GM23338 (cell line): ENCODE data around the gene RPL37A. TPM values are rescaled to one million over a fixed set of nuclear protein-coding genes. Genes with fewer than 3 reads are reported as not detected.

Experiments used
- ATAC-seq: fragments of 200-7000 bp; cut with Tn5 transposase; 3 replicates; pipeline ENCODE4 v1.9.1; 2020
- DNase-seq: peaks from one replicate; pipeline ENCODE4 v3.0.0-alpha.2; 2015; ENCODE audit warnings: low spot score
- H2AFZ ChIP-seq: fragments of 200-600 bp; sonication (generic); 2 replicates; pipeline ENCODE4 v1.8.0; 2016; ENCODE audit warnings: antibody characterized with exemption, mild to moderate bottlenecking, moderate library complexity
- H3F3A ChIP-seq: fragments of 200-600 bp; sonication (generic); replicated peaks from 2 replicates; pipeline ENCODE4 v1.8.0; 2017; ENCODE audit warnings: antibody characterized with exemption, mixed run types, low read depth
- H3K27ac ChIP-seq: fragments of 200-600 bp; sonication (generic); 2 replicates; pipeline ENCODE4 v1.6.1; 2016; ENCODE audit warnings: low read depth
- H3K27me3 ChIP-seq: fragments of 200-600 bp; sonication (generic); 2 replicates; pipeline ENCODE4 v1.8.0; 2016; ENCODE audit warnings: mild to moderate bottlenecking, mixed run types, moderate library complexity; ENCODE audit not compliant: insufficient read depth
- H3K36me3 ChIP-seq: fragments of 200-600 bp; sonication (generic); 2 replicates; pipeline ENCODE4 v1.8.0; 2016; ENCODE audit warnings: mild to moderate bottlenecking; ENCODE audit not compliant: insufficient read depth
- H3K4me1 ChIP-seq: fragments of 200-600 bp; sonication (generic); 2 replicates; pipeline ENCODE4 v1.8.0; 2016; ENCODE audit warnings: mild to moderate bottlenecking, moderate library complexity; ENCODE audit not compliant: insufficient read depth
- H3K4me2 ChIP-seq: fragments of 200-600 bp; sonication (generic); 2 replicates; pipeline ENCODE4 v1.7.1; 2017; ENCODE audit warnings: mixed run types
- H3K4me3 ChIP-seq: fragments of 200-600 bp; sonication (generic); 2 replicates; pipeline ENCODE4 v1.6.1; 2016; ENCODE audit warnings: mixed run types
- H3K79me2 ChIP-seq: fragments of 200-600 bp; sonication (generic); replicated peaks from 2 replicates; pipeline ENCODE4 v1.8.0; 2017; ENCODE audit warnings: mild to moderate bottlenecking; ENCODE audit not compliant: insufficient read depth
- H3K9me2 ChIP-seq: fragments of 200-600 bp; sonication (generic); 2 replicates; pipeline ENCODE4 v1.8.0; 2017; ENCODE audit not compliant: insufficient read depth
- H4K20me1 ChIP-seq: fragments of 200-600 bp; sonication (generic); replicated peaks from 2 replicates; pipeline ENCODE4 v1.8.0; 2017; ENCODE audit warnings: mild to moderate bottlenecking; ENCODE audit not compliant: insufficient read depth
- H3K27ac Mint-ChIP-seq: 2 replicates; pipeline ENCODE4 v1.8.0; 2020; ENCODE audit warnings: inconsistent platforms, mild to moderate bottlenecking, moderate library complexity, mixed read lengths
- H3K27me3 Mint-ChIP-seq: 3 replicates; pipeline ENCODE4 v1.8.0; 2022; ENCODE audit warnings: low read depth, mild to moderate bottlenecking, moderate library complexity, mixed read lengths, inconsistent platforms; ENCODE audit not compliant: insufficient read depth, poor library complexity
- H3K36me3 Mint-ChIP-seq: 3 replicates; pipeline ENCODE4 v1.8.0; 2021; ENCODE audit warnings: low read depth, mild to moderate bottlenecking, inconsistent platforms, moderate library complexity, mixed read lengths
- H3K4me1 Mint-ChIP-seq: 3 replicates; pipeline ENCODE4 v1.8.0; 2020; ENCODE audit warnings: mild to moderate bottlenecking, inconsistent platforms, mixed read lengths
- H3K4me3 Mint-ChIP-seq: 3 replicates; pipeline ENCODE4 v1.8.0; 2021; ENCODE audit warnings: moderate library complexity, mild to moderate bottlenecking, inconsistent platforms, mixed read lengths
- H3K9me3 Mint-ChIP-seq: 3 replicates; pipeline ENCODE4 v1.8.0; 2020; ENCODE audit warnings: moderate library complexity, mild to moderate bottlenecking, inconsistent platforms, mixed read lengths
- CREB1 ChIP-seq: fragments of 250-450 bp; sonication (Bioruptor Pico); IDR thresholded peaks from 2 replicates; pipeline ENCODE4 v1.5.0; 2020; ENCODE audit warnings: low read depth, mild to moderate bottlenecking, moderate library complexity
- EZH2 ChIP-seq: fragments of 200-600 bp; sonication (generic); IDR thresholded peaks from one replicate; pipeline ENCODE4 v1.8.0; 2017; ENCODE audit warnings: antibody characterized with exemption, mild to moderate bottlenecking, low read depth; ENCODE audit not compliant: unreplicated experiment
- EZH2phosphoT487 ChIP-seq: fragments of 200-600 bp; sonication (generic); IDR thresholded peaks from one replicate; pipeline ENCODE4 v1.8.1; 2018; ENCODE audit warnings: antibody characterized with exemption; ENCODE audit not compliant: unreplicated experiment
- JUNB ChIP-seq: IDR thresholded peaks from one replicate; pipeline ENCODE4 v1.6.1; 2016; ENCODE audit warnings: antibody characterized with exemption; ENCODE audit not compliant: unreplicated experiment
- NANOG ChIP-seq: IDR thresholded peaks from 2 replicates; pipeline ENCODE4 v1.6.1; 2016; ENCODE audit warnings: antibody characterized with exemption, borderline replicate concordance
- POLR2AphosphoS5 ChIP-seq: IDR thresholded peaks from 2 replicates; pipeline ENCODE4 v1.6.1; 2016; ENCODE audit warnings: antibody characterized with exemption, low read depth
- STAT1 ChIP-seq: IDR thresholded peaks from one replicate; pipeline ENCODE4 v1.6.1; 2016; ENCODE audit warnings: antibody characterized with exemption; ENCODE audit not compliant: unreplicated experiment
- ZNF114 ChIP-seq: fragments of 250-450 bp; sonication (Bioruptor Pico); IDR thresholded peaks from 2 replicates; pipeline ENCODE4 v1.5.0; 2020; ENCODE audit warnings: mild to moderate bottlenecking, moderate library complexity
- ZNF331 ChIP-seq: fragments of 250-450 bp; sonication (Bioruptor Pico); IDR thresholded peaks from 2 replicates; pipeline ENCODE4 v1.5.0; 2020; ENCODE audit warnings: low read depth, mild to moderate bottlenecking, moderate library complexity
- polyA plus RNA-seq: library from polyadenylated mRNA; unstranded; fragments of >200 nt; fragmentation: Nextera tagmentation; extraction: Ambion mirVana; gene quantifications from 2 replicates; pipeline ENCODE4 v1.2.1, GENCODE V29; 2016
- total RNA-seq: library from RNA; depleted of rRNA; stranded (reverse); fragments of >200 nt; shearing (Covaris generic); gene quantifications from 2 replicates; pipeline ENCODE4 v1.2.3, GENCODE V29; 2014
- TF ChIP-seq, protein P1 (sequence below): fragments of 250-450 bp; sonication (Bioruptor Pico); IDR thresholded peaks from 2 replicates; pipeline ENCODE4 v1.5.0; 2020; ENCODE audit warnings: mild to moderate bottlenecking, moderate library complexity
- TF ChIP-seq, protein P2 (sequence below): IDR thresholded peaks from one replicate; pipeline ENCODE4 v1.6.1; 2018; ENCODE audit warnings: antibody characterized with exemption; ENCODE audit not compliant: unreplicated experiment
- TF ChIP-seq, protein P3 (sequence below): IDR thresholded peaks from 2 replicates; pipeline ENCODE4 v1.6.1; 2016; ENCODE audit warnings: antibody characterized with exemption
- TF ChIP-seq, protein P4 (sequence below), 2 experiments: fragments of 200-600 bp in 1 of 2; sonication (generic) in 1 of 2; conservative IDR thresholded peaks; 2 replicates each; pipeline versions ENCODE4 v1.5.1 to v1.6.1; 2016 to 2017; ENCODE audit warnings: antibody characterized with exemption in 2 of 2, low read depth in 2 of 2, mild to moderate bottlenecking in 2 of 2, moderate library complexity in 1 of 2

The RPL37A gene
- total and polyA plus RNA-seq, 2 experiments from 2014 or later, result 1,118 to 5,036 TPM

DNA sequence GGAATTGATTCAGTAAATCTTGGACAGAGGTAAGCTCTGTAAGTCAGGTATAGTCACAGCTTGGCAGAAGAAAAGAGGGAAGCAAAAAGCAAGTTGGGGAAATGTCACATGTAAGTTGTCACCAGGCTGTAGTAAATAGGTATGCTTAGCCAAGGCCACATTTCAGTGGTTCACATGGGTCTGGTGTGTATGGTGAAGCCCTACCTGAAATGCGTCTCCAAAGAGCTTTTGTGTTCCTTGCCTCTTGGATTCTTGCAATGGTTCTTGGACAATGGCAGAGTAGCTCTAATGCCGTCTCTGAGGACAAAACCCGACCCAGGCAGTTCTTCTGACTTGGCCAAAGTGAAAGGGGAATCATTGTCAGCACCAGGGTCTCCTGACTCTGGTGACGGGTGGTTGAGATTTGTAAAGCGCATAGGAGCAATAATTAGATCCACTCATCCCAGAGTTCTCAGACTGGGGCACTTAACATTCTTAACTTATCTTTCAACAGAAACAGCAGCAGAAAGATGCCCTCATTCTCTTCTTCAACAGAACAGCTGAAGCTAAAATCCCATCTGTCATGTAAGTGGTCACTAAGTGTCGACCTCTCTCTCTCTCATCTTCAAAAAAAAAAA is 34.4 kb upstream of the RPL37A start:
- Histone ChIP-seq H3K4me3 (no peak overlapping the region), H3K79me2 (no peaks in the 10 kb centered on the region), H3K36me3 (no peaks in the 10 kb centered on the region), H3K9me2 (no peaks in the 10 kb centered on the region), H4K20me1 (no peaks in the 10 kb centered on the region), H3K4me2 (no peak overlapping the region), H3K4me1 (no peaks in the 10 kb centered on the region), H2AFZ (no peak overlapping the region), H3K27me3 (no peaks in the 10 kb centered on the region), H3K27ac (no peak overlapping the region), H3F3A (no peaks in the 10 kb centered on the region)
- no peaks in the 10 kb centered on the region for H3K9me3 Mint-ChIP-seq
- H3K36me3 Mint-ChIP-seq, result no peaks in the 10 kb centered on the region; the same call in 2 of the 3 replicates
- DNase-seq (no peak), ATAC-seq (no peak)
- peaks cover 2% of the 10 kb centered on the region for H3K27me3 Mint-ChIP-seq
- H3K4me1 Mint-ChIP-seq, result no peaks in the 10 kb centered on the region
- TF ChIP-seq, protein P1, sequence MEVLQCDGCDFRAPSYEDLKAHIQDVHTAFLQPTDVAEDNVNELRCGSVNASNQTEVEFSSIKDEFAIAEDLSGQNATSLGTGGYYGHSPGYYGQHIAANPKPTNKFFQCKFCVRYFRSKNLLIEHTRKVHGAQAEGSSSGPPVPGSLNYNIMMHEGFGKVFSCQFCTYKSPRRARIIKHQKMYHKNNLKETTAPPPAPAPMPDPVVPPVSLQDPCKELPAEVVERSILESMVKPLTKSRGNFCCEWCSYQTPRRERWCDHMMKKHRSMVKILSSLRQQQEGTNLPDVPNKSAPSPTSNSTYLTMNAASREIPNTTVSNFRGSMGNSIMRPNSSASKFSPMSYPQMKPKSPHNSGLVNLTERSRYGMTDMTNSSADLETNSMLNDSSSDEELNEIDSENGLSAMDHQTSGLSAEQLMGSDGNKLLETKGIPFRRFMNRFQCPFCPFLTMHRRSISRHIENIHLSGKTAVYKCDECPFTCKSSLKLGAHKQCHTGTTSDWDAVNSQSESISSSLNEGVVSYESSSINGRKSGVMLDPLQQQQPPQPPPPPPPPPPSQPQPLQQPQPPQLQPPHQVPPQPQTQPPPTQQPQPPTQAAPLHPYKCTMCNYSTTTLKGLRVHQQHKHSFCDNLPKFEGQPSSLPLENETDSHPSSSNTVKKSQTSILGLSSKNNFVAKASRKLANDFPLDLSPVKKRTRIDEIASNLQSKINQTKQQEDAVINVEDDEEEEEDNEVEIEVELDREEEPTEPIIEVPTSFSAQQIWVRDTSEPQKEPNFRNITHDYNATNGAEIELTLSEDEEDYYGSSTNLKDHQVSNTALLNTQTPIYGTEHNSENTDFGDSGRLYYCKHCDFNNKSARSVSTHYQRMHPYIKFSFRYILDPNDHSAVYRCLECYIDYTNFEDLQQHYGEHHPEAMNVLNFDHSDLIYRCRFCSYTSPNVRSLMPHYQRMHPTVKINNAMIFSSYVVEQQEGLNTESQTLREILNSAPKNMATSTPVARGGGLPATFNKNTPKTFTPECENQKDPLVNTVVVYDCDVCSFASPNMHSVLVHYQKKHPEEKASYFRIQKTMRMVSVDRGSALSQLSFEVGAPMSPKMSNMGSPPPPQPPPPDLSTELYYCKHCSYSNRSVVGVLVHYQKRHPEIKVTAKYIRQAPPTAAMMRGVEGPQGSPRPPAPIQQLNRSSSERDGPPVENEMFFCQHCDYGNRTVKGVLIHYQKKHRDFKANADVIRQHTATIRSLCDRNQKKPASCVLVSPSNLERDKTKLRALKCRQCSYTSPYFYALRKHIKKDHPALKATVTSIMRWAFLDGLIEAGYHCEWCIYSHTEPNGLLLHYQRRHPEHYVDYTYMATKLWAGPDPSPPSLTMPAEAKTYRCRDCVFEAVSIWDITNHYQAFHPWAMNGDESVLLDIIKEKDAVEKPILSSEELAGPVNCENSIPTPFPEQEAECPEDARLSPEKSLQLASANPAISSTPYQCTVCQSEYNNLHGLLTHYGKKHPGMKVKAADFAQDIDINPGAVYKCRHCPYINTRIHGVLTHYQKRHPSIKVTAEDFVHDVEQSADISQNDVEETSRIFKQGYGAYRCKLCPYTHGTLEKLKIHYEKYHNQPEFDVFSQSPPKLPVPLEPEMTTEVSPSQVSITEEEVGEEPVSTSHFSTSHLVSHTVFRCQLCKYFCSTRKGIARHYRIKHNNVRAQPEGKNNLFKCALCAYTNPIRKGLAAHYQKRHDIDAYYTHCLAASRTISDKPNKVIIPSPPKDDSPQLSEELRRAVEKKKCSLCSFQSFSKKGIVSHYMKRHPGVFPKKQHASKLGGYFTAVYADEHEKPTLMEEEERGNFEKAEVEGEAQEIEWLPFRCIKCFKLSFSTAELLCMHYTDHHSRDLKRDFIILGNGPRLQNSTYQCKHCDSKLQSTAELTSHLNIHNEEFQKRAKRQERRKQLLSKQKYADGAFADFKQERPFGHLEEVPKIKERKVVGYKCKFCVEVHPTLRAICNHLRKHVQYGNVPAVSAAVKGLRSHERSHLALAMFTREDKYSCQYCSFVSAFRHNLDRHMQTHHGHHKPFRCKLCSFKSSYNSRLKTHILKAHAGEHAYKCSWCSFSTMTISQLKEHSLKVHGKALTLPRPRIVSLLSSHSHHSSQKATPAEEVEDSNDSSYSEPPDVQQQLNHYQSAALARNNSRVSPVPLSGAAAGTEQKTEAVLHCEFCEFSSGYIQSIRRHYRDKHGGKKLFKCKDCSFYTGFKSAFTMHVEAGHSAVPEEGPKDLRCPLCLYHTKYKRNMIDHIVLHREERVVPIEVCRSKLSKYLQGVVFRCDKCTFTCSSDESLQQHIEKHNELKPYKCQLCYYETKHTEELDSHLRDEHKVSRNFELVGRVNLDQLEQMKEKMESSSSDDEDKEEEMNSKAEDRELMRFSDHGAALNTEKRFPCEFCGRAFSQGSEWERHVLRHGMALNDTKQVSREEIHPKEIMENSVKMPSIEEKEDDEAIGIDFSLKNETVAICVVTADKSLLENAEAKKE (CRISPR knock-in tag), result no peak
- no peak for TF ChIP-seq STAT1
- no peak for TF ChIP-seq POLR2AphosphoS5
- no peak for TF ChIP-seq NANOG
- no peak for TF ChIP-seq JUNB
- TF ChIP-seq, protein P2, sequence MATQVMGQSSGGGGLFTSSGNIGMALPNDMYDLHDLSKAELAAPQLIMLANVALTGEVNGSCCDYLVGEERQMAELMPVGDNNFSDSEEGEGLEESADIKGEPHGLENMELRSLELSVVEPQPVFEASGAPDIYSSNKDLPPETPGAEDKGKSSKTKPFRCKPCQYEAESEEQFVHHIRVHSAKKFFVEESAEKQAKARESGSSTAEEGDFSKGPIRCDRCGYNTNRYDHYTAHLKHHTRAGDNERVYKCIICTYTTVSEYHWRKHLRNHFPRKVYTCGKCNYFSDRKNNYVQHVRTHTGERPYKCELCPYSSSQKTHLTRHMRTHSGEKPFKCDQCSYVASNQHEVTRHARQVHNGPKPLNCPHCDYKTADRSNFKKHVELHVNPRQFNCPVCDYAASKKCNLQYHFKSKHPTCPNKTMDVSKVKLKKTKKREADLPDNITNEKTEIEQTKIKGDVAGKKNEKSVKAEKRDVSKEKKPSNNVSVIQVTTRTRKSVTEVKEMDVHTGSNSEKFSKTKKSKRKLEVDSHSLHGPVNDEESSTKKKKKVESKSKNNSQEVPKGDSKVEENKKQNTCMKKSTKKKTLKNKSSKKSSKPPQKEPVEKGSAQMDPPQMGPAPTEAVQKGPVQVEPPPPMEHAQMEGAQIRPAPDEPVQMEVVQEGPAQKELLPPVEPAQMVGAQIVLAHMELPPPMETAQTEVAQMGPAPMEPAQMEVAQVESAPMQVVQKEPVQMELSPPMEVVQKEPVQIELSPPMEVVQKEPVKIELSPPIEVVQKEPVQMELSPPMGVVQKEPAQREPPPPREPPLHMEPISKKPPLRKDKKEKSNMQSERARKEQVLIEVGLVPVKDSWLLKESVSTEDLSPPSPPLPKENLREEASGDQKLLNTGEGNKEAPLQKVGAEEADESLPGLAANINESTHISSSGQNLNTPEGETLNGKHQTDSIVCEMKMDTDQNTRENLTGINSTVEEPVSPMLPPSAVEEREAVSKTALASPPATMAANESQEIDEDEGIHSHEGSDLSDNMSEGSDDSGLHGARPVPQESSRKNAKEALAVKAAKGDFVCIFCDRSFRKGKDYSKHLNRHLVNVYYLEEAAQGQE, result no peak
- TF ChIP-seq CREB1 (CRISPR knock-in tag), result no peak
- no peak for TF ChIP-seq EZH2phosphoT487
- no peak for TF ChIP-seq ZNF114
- TF ChIP-seq, protein P3, sequence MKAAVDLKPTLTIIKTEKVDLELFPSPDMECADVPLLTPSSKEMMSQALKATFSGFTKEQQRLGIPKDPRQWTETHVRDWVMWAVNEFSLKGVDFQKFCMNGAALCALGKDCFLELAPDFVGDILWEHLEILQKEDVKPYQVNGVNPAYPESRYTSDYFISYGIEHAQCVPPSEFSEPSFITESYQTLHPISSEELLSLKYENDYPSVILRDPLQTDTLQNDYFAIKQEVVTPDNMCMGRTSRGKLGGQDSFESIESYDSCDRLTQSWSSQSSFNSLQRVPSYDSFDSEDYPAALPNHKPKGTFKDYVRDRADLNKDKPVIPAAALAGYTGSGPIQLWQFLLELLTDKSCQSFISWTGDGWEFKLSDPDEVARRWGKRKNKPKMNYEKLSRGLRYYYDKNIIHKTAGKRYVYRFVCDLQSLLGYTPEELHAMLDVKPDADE, result no peak
- TF ChIP-seq EZH2, result no peak
- TF ChIP-seq ZNF331 (CRISPR knock-in tag), result no peak
- TF ChIP-seq, protein P4, sequence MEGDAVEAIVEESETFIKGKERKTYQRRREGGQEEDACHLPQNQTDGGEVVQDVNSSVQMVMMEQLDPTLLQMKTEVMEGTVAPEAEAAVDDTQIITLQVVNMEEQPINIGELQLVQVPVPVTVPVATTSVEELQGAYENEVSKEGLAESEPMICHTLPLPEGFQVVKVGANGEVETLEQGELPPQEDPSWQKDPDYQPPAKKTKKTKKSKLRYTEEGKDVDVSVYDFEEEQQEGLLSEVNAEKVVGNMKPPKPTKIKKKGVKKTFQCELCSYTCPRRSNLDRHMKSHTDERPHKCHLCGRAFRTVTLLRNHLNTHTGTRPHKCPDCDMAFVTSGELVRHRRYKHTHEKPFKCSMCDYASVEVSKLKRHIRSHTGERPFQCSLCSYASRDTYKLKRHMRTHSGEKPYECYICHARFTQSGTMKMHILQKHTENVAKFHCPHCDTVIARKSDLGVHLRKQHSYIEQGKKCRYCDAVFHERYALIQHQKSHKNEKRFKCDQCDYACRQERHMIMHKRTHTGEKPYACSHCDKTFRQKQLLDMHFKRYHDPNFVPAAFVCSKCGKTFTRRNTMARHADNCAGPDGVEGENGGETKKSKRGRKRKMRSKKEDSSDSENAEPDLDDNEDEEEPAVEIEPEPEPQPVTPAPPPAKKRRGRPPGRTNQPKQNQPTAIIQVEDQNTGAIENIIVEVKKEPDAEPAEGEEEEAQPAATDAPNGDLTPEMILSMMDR (conservative IDR thresholded peaks at IDR 0.05; ENCODE audit: low read depth in 2 of 2), result no peak
- no peak overlapping the region for H3K27ac Mint-ChIP-seq
- H3K4me3 Mint-ChIP-seq, result no peak overlapping the region
